Activated naive CD4-positive, alpha-beta T cell treated with Interleukin-2 at 50 U/mL for 16 hours (primary cell): ENCODE results near the gene PAOX.
"Not testable (repeated sequence)": the region's sequence is repeated elsewhere in the genome, so short reads cannot be mapped to it uniquely, and the experiment has no call there.

Source experiments
- DNase-seq: peaks from one replicate; pipeline ENCODE4 v3.0.0-alpha.2; 2020

The PAOX gene

GRCh38 chr10:133365461-133366129 lies 13.5 kb upstream of the PAOX start:
- no peak for DNase-seq

GRCh38 chr10:133366130-133366478 lies 13.0 kb upstream of the PAOX start:
- DNase-seq, result no peak

GRCh38 chr10:133366751-133367150 lies 12.3 kb upstream of the PAOX start:
- no peak for DNase-seq

- DNase-seq, result not testable (repeated sequence)
Measured at GRCh38 chr10:133367461-133367860, 11.6 kb upstream of the PAOX start.

GRCh38 chr10:133368153-133368552 lies 10.9 kb upstream of the PAOX start:
- DNase-seq, result no peak

- no peak for DNase-seq
Measured at GRCh38 chr10:133370030-133370786, 8.9 kb upstream of the PAOX start.

- no peak for DNase-seq
Measured at GRCh38 chr10:133372507-133372906, 6.6 kb upstream of the PAOX start.

- peak; percentile 94 for DNase-seq
Measured at GRCh38 chr10:133373174-133374090, 5.6 kb upstream of the PAOX start, which contains the start of gene ECHS1. ECHS1 (minus strand) TSS chr10:133373354; CDS start chr10:133373333, 21 bp downstream.

- no peak for DNase-seq
Measured at GRCh38 chr10:133375357-133376115, 3.5 kb upstream of the PAOX start.

- DNase-seq, result not testable (repeated sequence)
Measured at GRCh38 chr10:133376183-133376582, 2.9 kb upstream of the PAOX start.

- no peak for DNase-seq
Measured at GRCh38 chr10:133377025-133377817, 1.8 kb upstream of the PAOX start.

- DNase-seq, result no peak
Measured at GRCh38 chr10:133377818-133378250, 1.2 kb upstream of the PAOX start.

GRCh38 chr10:133378251-133379096 lies 588 bp upstream of the PAOX start:
- peak; percentile 64 for DNase-seq

GRCh38 chr10:133379801-133380666 lies 972 bp downstream of the PAOX start:
- DNase-seq, result no peak

GRCh38 chr10:133381036-133381435 lies 2.0 kb downstream of the PAOX start:
- no peak for DNase-seq

- no peak for DNase-seq
Measured at GRCh38 chr10:133383551-133383950, 4.5 kb downstream of the PAOX start.

- no peak for DNase-seq
Measured at GRCh38 chr10:133384071-133384470, 5.0 kb downstream of the PAOX start.

- DNase-seq, result no peak
Measured at GRCh38 chr10:133385214-133385613, 6.2 kb downstream of the PAOX start.

- DNase-seq, result not testable (repeated sequence)
Measured at GRCh38 chr10:133386951-133387350, 7.9 kb downstream of the PAOX start.
